ENCODE results near the gene KAT6B. TPM values are rescaled to one million over a fixed set of nuclear protein-coding genes. Genes with fewer than 3 reads are reported as not detected.

The KAT6B gene
- total and polyA plus RNA-seq, 2 experiments from 2014 or later, result 15.8 to 36.2 TPM

- Histone ChIP-seq H3K4me1 (ENCODE audit: insufficient read depth) (no peaks in the 10 kb centered on the region), H4K20me1 (ENCODE audit: insufficient read depth, poor library complexity, severe bottlenecking) (no peaks in the 10 kb centered on the region), H3K4me2 (no peak overlapping the region), H3K9me2 (replicated peaks; ENCODE audit: insufficient read depth) (no peaks in the 10 kb centered on the region), H3K27me3 (no peaks in the 10 kb centered on the region), H2AFZ (no peak overlapping the region), H3K27ac (no peak overlapping the region), H3K9me3 (ENCODE audit: low read depth) (no peaks in the 10 kb centered on the region), H3K4me3 (no peak overlapping the region), H3K79me2 (peaks cover 1% of the 10 kb centered on the region), H3K36me3 (replicated peaks; ENCODE audit: insufficient read depth, low read depth) (no peaks in the 10 kb centered on the region)
- DNase-seq (ENCODE audit: low spot score), result no peak
- WGBS (ENCODE audit: low lambda C conversion rate, missing lambda C conversion rate), result 85% methylated on average over 9 of the region's 9 CpGs
- TF ChIP-seq EZH2phosphoT487 (IDR thresholded peaks at IDR 0.05; ENCODE audit: low read depth, severe bottlenecking, unreplicated experiment) (no peak), EZH2 (IDR thresholded peaks at IDR 0.05; ENCODE audit: borderline replicate concordance) (no peak)
- TF ChIP-seq, protein P1, sequence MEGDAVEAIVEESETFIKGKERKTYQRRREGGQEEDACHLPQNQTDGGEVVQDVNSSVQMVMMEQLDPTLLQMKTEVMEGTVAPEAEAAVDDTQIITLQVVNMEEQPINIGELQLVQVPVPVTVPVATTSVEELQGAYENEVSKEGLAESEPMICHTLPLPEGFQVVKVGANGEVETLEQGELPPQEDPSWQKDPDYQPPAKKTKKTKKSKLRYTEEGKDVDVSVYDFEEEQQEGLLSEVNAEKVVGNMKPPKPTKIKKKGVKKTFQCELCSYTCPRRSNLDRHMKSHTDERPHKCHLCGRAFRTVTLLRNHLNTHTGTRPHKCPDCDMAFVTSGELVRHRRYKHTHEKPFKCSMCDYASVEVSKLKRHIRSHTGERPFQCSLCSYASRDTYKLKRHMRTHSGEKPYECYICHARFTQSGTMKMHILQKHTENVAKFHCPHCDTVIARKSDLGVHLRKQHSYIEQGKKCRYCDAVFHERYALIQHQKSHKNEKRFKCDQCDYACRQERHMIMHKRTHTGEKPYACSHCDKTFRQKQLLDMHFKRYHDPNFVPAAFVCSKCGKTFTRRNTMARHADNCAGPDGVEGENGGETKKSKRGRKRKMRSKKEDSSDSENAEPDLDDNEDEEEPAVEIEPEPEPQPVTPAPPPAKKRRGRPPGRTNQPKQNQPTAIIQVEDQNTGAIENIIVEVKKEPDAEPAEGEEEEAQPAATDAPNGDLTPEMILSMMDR (IDR thresholded peaks at IDR 0.05; ENCODE audit: poor library complexity), result no peak
Observed at GRCh38 chr10:74975758-74976157, 149.4 kb downstream of the KAT6B start.

GRCh38 chr10:74976565-74976964 lies 150.2 kb downstream of the KAT6B start:
- WGBS (ENCODE audit: low lambda C conversion rate, missing lambda C conversion rate), result 91% methylated on average over 6 of the region's 6 CpGs
- Histone ChIP-seq H3K9me3 (ENCODE audit: low read depth) (no peaks in the 10 kb centered on the region), H3K4me1 (ENCODE audit: insufficient read depth) (no peaks in the 10 kb centered on the region), H3K4me2 (no peak overlapping the region), H3K27me3 (no peaks in the 10 kb centered on the region), H3K79me2 (no peaks in the 10 kb centered on the region), H3K9me2 (replicated peaks; ENCODE audit: insufficient read depth) (no peaks in the 10 kb centered on the region), H3K4me3 (no peak overlapping the region), H4K20me1 (ENCODE audit: insufficient read depth, poor library complexity, severe bottlenecking) (no peaks in the 10 kb centered on the region), H2AFZ (no peak overlapping the region), H3K27ac (no peak overlapping the region), H3K36me3 (replicated peaks; ENCODE audit: insufficient read depth, low read depth) (no peaks in the 10 kb centered on the region)
- no peak for TF ChIP-seq EZH2phosphoT487 (IDR thresholded peaks at IDR 0.05; ENCODE audit: low read depth, severe bottlenecking, unreplicated experiment)
- TF ChIP-seq, protein P1 (IDR thresholded peaks at IDR 0.05; ENCODE audit: poor library complexity), result no peak
- TF ChIP-seq EZH2 (IDR thresholded peaks at IDR 0.05; ENCODE audit: borderline replicate concordance), result no peak
- no peak for DNase-seq (ENCODE audit: low spot score)

DNA sequence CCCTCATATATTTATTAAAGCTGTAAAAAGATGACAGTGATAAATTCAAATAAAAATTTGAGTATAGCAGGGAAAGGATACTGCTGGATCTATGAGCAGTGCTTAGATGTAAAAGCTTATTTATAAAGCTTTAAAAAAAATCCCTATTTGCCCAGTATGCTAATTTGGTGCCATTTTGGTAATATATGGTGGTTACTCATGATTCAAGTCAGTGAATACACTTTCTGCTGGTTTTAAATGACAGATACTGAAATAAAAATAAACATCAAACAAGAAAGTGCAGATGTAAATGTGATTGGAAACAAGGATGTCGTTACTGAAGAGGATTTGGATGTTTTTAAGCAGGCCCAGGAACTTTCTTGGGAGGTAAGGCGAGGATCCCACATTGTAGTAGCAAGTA lies 150.7 kb downstream of the KAT6B start:
- H3K27me3 ChIP-seq, result no peaks in the 10 kb centered on the region
- TF ChIP-seq EZH2 (IDR thresholded peaks at IDR 0.05; ENCODE audit: borderline replicate concordance) (no peak), EZH2phosphoT487 (IDR thresholded peaks at IDR 0.05; ENCODE audit: low read depth, severe bottlenecking, unreplicated experiment) (no peak)
- TF ChIP-seq, protein P1 (IDR thresholded peaks at IDR 0.05; ENCODE audit: poor library complexity), result no peak
- H4K20me1 ChIP-seq (ENCODE audit: insufficient read depth, poor library complexity, severe bottlenecking), result no peaks in the 10 kb centered on the region
- no peaks in the 10 kb centered on the region for H3K9me2 ChIP-seq (replicated peaks; ENCODE audit: insufficient read depth)
- H3K4me3 ChIP-seq, result no peak overlapping the region
- H3K36me3 ChIP-seq (replicated peaks; ENCODE audit: insufficient read depth, low read depth), result no peaks in the 10 kb centered on the region
- no peaks in the 10 kb centered on the region for H3K79me2 ChIP-seq
- no peak overlapping the region for H3K27ac ChIP-seq
- no peak for DNase-seq (ENCODE audit: low spot score)
- H2AFZ ChIP-seq, result no peak overlapping the region
- H3K9me3 ChIP-seq (ENCODE audit: low read depth), result no peaks in the 10 kb centered on the region
- H3K4me1 ChIP-seq (ENCODE audit: insufficient read depth), result no peaks in the 10 kb centered on the region
- WGBS (ENCODE audit: low lambda C conversion rate, missing lambda C conversion rate), result 94% methylated on average over 2 of the region's 2 CpGs
- no peak overlapping the region for H3K4me2 ChIP-seq

All from hepatocyte (in vitro differentiated cells).